Measurements from ENCODE around the gene ENDOV.
"Not testable (repeated sequence)": the region's sequence is repeated elsewhere in the genome, so short reads cannot be mapped to it uniquely, and the experiment has no call there.

Gene ENDOV

DNA sequence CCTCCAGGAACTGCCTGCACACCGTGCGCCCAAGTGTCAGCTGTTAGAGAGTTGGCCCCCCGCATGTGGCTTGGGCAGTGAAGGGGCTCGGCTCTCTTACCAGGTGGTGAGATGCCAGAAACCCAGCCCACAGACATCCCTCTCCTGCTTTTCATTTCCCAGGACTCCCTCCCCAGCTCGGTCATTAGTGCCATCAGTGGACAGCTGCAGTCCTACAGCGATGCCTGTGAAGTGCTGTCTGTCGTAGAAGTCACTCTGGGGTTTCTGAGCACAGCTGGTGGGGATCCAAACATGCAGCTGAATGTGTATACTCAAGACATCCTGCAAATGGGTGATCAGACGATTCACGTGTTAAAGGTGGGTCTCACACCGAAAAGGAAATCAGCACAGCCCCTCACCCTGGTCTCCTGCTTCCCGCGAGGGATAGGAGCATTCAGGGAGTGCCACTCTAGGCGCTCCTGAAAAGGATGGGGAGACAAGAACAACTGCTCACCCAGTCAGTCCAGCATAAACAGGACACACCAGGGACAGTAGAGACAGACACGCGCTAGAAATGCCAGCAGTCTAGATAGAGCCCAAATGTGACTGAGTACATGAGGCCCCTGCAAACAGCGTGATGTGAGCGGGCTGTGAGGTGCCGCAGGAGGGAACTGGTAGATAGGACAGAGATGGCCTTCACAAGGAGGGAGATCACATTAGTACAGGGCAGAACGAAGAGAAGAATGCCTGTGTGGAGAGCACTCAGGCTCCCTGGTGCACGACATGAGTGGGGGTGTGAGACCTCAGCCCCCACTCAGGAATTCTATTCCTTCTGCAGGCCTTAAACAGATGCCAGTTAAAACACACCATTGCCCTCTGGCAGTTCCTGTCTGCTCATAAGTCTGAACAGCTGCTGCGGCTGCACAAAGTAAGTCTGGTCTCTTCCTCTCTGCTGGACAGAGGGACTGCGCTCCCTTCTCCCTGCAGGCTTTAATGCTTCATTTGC is 25.7 kb upstream of the ENDOV start:
- no peak for DNase-seq

- DNase-seq = no peak
These were observed 21.6 kb upstream of the ENDOV start for GRCh38 chr17:80393241-80393890.

DNA sequence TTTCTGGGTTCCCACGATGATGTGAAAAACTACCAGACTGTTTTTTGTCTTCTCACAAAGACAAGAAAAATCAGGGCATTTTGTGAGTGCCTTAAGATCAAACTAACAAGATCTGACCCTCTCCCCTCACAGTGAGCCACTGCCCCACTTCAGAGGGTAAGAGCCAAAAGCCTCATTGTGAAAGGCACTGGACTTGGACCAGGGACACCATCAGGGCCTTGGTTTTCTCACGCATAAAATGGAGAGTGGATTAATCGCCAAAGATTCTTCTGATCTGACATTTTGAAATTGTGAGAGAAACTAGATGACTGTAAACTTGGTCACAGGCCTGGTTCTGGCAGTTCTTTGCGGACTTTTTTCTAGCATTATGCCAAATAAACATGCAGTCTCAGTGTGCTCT is 21.0 kb upstream of the ENDOV start:
- DNase-seq = no peak

GRCh38 chr17:80394629-80395216 is 20.2 kb upstream of the ENDOV start:
- no peak for DNase-seq

DNA sequence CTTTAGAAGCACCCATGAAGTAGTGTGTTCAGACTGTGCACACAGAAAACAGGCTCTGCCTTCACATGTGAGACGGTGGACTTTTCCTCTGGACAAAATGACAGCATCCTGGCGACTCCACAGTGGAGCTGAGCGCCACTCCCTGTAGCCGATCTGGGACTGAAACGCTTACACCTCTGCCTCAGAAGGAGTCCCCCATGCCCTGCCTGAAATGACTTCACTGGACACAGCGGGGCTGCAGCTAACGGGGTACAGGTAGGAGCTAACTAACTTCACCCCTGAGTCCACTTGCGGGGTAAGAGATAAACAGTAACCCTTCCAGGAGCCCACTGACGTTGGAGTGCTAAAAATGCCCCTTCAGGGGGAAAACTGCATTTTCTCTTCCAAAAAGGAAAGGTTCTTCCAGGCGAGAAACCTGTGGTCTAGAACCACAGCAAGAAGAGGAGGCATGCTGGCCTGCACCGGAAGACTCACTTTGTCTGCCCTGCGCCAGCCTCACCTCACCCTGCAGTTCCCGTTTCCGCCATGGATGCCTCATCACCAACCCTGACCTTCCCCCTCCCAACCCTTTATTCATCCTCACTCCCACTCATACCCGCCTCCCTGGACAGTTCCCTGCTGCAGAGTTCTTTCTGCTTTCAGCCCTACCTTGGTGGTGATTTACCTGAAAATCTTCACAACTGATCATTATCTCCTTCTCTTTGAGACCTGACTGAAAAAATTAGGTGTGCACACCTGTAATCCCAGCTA is 19.4 kb upstream of the ENDOV start:
- no peak for DNase-seq

DNA sequence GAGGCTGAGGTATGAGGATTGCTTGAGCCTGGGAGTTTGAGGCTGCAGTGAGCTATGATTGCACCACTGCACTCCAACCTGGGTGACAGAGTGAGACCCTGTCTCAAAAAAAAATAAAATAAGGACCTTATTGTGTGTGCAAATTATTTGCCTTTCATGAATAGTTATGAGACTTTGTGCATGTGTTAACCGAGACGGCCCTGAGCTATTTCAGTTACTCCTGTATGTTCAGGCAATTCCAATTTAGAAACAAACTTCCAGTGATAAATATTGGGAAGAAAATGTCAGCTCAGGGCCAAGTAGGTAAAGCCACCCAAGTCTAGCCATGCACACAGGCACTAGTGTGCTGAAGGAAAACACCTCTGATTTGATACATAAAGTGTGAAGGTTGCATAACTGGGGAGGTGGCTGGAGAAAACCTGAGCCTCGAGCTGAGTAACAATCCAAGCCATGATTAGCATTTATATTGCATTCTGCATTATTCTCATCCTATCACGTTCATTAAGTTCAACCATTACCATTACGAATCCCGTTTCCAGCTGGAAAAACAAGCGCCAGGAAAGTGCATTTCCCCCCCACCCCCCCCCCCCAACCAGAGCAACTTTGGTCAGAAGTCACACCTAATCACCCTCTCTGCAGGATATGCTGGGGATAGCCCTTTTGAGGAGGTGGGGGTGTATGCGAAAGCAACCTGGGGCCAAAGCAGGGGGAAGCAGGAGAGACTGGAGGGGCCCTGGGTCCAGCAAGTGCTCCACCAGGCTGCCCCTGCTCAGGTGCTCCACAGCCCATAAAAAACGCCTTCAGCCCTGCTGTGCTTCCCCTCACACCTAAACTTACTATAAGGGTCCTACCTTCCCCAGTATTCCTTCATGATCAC is 18.6 kb upstream of the ENDOV start:
- DNase-seq = no peak

DNA sequence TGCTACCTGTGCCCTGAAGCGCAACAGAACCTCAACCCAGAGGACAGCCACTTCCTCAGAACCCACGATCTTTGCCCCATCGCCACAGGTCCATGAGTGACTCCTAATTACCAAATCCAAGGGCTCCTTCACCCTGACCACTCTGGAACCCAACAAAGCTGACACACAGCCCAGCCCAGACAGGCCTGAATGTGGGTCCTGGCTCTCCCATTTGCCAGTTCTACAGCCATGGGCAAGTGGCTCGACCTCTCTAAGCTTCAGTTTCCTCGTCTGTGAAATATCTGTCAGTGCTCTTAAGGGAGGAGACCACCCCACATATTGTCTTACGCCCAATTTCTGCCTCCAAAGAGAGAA is 18.0 kb upstream of the ENDOV start:
- no peak for DNase-seq

- DNase-seq = no peak
These were observed 17.3 kb upstream of the ENDOV start for GRCh38 chr17:80397686-80398085.

DNA sequence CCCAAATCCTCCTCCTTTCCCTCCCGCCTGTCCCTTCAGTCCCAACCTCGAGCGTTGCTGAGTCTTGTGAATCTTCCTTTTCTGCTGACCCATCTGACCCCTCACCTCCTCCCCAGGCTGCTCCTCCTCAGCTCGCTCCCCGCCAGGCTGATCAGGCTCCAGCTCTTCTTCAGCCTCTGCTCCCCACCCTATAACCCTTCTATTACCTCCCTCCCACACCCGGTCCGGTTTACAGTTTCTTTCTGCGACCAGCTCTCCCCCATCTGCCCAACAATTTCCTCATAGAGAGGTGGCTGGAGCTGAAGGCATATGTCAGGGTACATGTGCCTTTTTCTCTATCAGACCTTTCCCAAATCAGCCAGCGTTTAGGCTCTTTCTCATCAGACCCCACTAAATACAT is 13.9 kb upstream of the ENDOV start:
- DNase-seq = not testable (repeated sequence)

GRCh38 chr17:80402102-80402501 is 12.9 kb upstream of the ENDOV start:
- DNase-seq = not testable (repeated sequence)

DNA sequence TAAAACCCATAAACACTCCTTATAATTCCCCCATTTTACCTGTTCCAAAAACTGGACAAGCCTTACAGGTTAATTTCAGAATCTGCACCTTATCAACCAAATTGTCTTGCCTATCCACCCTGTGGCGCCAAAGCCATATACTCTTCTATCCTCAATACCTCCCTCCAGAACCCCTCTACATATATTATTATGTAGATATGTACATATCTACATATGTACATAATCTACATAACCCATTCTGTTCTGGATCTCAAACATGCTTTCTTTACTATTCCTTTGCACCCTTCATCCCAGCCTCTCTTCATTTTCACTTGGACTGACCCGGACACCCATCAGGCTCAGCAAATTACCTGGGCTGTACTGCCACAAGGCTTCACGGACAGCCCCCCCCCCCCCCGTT is 12.0 kb upstream of the ENDOV start:
- no peak for DNase-seq

- DNase-seq = no peak
These were observed 8.8 kb upstream of the ENDOV start for GRCh38 chr17:80406146-80406545.

- DNase-seq = not testable (repeated sequence)
These were observed 7.0 kb upstream of the ENDOV start for GRCh38 chr17:80407917-80408316.

DNA sequence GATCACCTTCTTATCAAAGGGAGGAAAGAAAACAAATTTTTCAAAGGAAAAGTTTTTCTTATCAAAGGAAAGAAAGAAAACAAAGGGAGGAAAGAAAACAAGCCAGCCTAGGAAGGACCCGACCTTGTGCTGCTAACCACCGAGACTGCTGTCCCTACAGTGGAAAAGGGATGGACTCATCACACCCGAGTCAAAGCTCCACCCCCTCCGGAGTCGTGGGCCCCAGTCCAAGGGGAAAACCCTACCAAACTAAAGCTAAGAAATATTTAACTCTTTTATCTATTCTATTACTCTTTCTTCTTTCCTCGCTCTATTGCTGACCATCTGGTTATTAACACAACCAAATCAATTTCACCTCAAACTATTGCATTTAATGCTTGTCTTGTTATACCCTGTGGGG is 6.1 kb upstream of the ENDOV start:
- DNase-seq = no peak

- no peak for DNase-seq
These were observed 5.3 kb upstream of the ENDOV start for GRCh38 chr17:80409626-80410025.

DNA sequence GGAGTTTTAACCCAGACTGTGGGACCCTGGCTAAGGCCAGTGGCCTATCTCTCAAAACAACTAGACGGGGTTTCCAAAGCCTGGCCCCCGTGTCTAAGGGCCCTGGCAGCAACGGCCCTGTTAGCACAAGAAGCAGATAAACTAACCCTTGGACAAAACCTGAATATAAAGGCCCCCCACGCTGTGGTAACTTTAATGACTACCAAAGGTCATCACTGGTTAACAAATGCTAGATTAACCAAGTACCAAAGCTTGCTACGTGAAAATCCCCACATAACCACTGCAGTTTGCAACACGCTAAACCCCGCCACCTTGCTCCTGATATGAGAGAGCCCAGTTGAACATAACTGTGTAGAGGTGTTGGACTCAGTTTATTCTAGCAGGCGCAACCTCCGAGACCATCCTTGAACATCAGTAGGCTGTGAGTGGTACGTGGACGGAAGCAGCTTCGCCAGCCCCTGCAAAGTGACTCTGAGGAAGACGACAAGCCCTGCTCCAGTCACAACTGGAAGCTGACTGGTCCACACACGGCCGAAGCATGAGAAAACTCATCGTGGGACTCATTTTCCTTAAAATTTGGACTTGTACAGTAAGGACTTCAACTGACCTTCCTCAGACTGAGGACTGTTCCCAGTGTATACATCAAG is 4.4 kb upstream of the ENDOV start:
- not testable (repeated sequence) for DNase-seq

GRCh38 chr17:80413771-80414507 is 1.0 kb upstream of the ENDOV start:
- DNase-seq = no peak

- no peak for DNase-seq
These were observed 512 bp upstream of the ENDOV start for GRCh38 chr17:80414508-80414802.

DNA sequence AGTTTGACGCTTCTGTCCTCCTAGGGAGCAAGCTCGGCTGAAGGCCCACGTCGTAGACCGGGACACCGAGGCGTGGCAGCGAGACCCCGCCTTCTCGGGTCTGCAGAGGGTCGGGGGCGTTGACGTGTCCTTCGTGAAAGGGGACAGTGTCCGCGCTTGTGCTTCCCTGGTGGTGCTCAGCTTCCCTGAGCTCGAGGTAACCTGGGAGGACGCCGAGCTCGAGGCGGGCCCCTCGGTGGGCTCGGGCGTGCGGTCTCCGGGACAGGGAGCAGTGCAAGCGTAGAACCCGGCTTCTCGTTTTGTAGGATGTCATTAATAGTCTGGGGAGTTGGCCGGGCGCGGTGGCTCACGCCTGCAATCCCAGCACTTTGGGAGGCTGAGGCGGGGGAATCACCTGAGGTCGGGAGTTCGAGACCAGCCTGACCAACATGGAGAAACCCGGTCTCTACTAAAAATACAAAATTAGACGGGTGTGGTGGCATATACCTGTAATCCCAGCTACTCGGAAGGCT is 715 bp downstream of the ENDOV start:
- no peak for DNase-seq

DNA sequence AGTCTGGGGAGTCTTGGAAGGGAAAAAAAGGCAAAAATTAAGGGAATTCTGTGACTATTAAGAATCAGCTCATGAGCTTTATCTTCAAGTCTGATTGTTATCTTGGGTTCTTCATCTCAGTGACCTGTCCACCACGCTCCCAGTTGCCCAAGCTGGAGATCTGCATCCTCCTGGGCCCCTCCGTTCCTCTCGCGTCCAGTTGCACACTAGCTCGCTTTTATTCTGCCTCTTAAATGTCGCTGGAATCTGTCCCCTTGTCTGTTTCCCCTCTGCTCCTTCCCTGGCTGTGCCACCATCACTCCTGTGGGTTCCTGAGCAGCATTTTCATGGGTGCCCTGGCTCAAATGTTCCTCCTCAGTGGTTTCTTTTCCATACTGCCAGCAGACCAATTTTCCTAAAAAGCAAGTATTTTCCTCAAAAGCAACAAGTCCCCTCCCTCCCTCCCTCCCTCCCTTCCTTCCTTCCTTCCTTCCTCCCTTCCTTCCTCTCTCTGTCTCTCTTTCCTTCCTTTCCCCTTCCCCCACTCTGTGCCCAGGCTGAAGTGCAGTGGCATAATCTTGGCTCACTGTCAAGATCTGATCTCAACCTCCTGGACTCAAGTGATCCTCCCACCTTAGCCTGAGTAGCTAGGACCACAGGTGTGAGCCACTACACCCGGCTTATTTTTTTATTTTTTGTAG is 1.4 kb downstream of the ENDOV start:
- DNase-seq = no peak

All from NCI-H1105 (cell line).